Activated naive CD4-positive, alpha-beta T cell treated with anti-CD3 and anti-CD28 coated beads, Interleukin-2, amount 10 ng/mL, durations not matched to agents 7 days and 5 days (primary cell): Measurements from ENCODE around the gene MBP.
"Not testable (repeated sequence)": the region's sequence is repeated elsewhere in the genome, so short reads cannot be mapped to it uniquely, and the experiment has no call there.

ENCODE experiments used
- CTCF ChIA-PET: fragments of 350-600 bp; sonication (Branson Sonifier 250); formaldehyde crosslinking; loops from one replicate; lab custom pipeline; 2021; ENCODE audit warnings: antibody characterized with exemption; lab: Charles Lee
- DNase-seq: peaks from one replicate; pipeline ENCODE4 v3.0.0-alpha.2; 2020
- H3K27ac Mint-ChIP-seq: one replicate; pipeline ENCODE4 v1.8.0; 2021; ENCODE audit warnings: mild to moderate bottlenecking, moderate library complexity, mixed read lengths
- H3K27me3 Mint-ChIP-seq: one replicate; pipeline ENCODE4 v1.8.0; 2021; ENCODE audit warnings: mild to moderate bottlenecking, mixed read lengths
- H3K36me3 Mint-ChIP-seq: one replicate; pipeline ENCODE4 v1.8.0; 2021; ENCODE audit warnings: mixed read lengths
- H3K4me1 Mint-ChIP-seq: one replicate; pipeline ENCODE4 v1.8.0; 2021; ENCODE audit warnings: mixed read lengths
- H3K4me3 Mint-ChIP-seq: one replicate; pipeline ENCODE4 v1.8.0; 2021; ENCODE audit warnings: mild to moderate bottlenecking, moderate library complexity, mixed read lengths
- H3K9me3 Mint-ChIP-seq: one replicate; pipeline ENCODE4 v1.8.0; 2021; ENCODE audit warnings: mixed read lengths

Gene MBP

DNA sequence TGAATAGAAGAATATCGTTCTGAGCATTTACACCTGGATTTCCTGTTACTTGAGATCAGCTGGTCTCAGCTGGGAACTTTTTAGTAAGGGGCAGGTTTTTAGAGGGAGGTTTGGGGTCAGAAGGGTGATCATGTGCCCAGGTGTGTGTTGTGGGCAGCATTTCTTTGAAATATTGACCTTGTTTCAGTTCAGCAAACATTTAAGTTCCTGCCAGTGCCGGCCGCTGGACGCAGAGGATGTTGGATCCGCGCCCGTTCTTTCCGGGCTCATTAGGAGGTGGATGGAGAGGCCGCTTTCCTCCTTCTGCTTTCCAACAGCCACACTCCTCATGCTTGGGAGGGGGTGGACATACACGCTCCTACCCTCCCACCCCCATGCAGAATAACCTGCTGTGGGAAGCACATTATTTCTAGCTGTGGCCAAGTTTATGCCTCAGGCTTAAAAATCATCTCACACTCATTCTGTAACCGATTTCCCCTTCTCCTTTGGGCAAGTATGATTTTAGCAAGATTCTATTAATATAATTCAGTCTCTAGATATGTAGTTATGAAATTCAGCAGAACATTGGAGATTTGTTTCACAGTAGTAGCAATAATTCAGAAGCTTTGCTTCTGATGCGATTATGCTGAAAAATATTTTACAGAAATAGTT lies 178.9 kb downstream of the MBP start:
- Mint-ChIP-seq H3K27ac (no peak overlapping the region), H3K27me3 (no peaks in the 10 kb centered on the region), H3K9me3 (no peaks in the 10 kb centered on the region), H3K4me3 (no peak overlapping the region), H3K36me3 (peaks cover 44% of the 10 kb centered on the region), H3K4me1 (peaks cover 25% of the 10 kb centered on the region)
- CTCF ChIA-PET = interaction anchor here (1.4 kb wide), 1 partner anchor 258 kb away, joined by 3 read pairs; no protein-coding TSS in a partner anchor
- DNase-seq = no peak

DNA sequence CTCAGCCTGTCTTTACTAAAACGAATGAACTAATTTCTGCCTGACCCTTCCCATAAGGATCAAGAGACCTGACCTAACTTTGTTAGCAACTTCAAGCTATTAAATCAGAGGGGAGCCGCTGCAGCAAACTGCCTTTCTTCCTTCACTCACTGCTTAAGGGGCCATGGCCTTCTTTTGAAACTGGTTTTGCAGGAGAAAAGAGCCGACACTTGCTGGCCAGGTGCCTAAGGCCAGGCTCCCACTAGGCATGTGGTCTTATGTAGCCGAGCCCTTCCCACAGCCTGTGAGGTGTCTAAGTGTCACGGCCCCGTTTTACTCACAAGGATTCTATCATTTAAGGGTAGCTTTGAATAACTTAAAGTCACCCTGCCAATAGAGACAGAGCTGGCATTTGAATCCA lies 179.4 kb downstream of the MBP start:
- no peaks in the 10 kb centered on the region for H3K9me3 Mint-ChIP-seq
- CTCF ChIA-PET = interaction anchor here (1.4 kb wide), 1 partner anchor 259 kb away, joined by 3 read pairs; no protein-coding TSS in a partner anchor
- H3K4me3 Mint-ChIP-seq = no peak overlapping the region
- H3K36me3 Mint-ChIP-seq = peaks cover 49% of the 10 kb centered on the region
- no peaks in the 10 kb centered on the region for H3K27me3 Mint-ChIP-seq
- DNase-seq = no peak
- peaks cover 30% of the 10 kb centered on the region for H3K4me1 Mint-ChIP-seq
- H3K27ac Mint-ChIP-seq = no peak overlapping the region

DNA sequence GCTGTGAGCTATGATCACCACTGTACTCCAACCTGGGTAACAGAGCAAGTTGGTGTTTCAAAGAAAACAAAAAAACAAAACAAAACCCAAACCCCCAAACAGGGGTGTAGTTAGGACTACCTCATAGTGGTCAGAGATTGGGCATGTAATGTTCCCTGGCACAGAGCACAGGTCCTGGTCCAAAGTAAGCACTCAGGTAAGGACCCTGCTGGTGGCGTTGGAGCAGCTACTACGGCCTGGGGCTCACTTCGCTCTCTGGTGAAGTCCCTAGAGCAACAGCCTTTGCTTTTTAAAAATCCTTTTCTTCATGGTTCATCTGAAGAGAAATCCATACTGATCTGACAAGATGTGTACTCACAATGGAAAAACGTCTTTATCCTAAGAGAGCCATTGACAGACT lies 179.8 kb downstream of the MBP start:
- no peaks in the 10 kb centered on the region for H3K9me3 Mint-ChIP-seq
- no peak overlapping the region for H3K4me3 Mint-ChIP-seq
- CTCF ChIA-PET = interaction anchor here (1.4 kb wide), 1 partner anchor 259 kb away, joined by 3 read pairs; no protein-coding TSS in a partner anchor
- H3K27ac Mint-ChIP-seq = no peak overlapping the region
- DNase-seq = no peak
- H3K27me3 Mint-ChIP-seq = no peaks in the 10 kb centered on the region
- peaks cover 34% of the 10 kb centered on the region for H3K4me1 Mint-ChIP-seq
- peaks cover 53% of the 10 kb centered on the region for H3K36me3 Mint-ChIP-seq

DNA sequence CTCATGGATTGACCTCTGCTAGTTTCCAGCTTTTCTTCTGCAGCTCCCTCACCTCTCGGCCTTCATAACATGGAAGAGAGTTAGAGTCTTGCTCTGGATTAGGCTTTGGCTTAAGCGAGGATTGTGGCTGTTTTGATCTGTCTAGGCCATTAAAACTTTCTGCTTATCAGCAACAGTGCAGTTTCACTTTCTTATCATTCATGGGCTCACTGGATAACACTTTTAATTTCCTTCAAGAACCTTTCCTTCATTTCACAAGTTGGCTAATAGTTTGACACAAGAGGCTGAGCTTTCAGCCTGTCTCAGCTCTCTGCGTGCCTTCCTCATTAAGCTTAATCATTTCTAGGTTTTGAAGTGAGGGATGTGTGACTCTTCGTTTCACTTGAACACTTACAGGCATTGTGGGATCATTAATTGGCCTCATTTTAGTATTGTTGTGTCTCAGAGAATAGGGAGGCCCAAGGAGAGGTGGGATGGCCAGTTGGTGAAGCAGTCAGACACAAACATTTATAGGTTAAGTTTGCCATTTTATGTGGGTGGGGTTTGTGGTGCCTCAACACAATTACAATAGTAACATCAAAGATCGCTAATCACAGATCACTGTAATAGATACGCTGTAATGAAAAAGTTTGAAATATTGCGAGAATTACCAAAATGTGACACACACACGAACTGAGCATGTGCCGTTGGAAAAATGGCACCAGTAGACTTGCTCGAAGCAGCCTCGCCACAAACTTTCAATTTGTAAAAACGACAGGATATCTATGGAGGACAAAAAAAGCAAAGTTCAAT lies 180.9 kb downstream of the MBP start:
- Mint-ChIP-seq H3K27me3 (no peaks in the 10 kb centered on the region), H3K36me3 (peaks cover 54% of the 10 kb centered on the region), H3K27ac (no peak overlapping the region), H3K4me1 (peaks cover 32% of the 10 kb centered on the region), H3K4me3 (no peak overlapping the region), H3K9me3 (no peaks in the 10 kb centered on the region)
- DNase-seq = no peak
- CTCF ChIA-PET = interaction anchor here (0.6 to 1.1 kb wide), 2 partner anchors 31 to 570 kb away, joined by 3 read pairs; no protein-coding TSS in a partner anchor

DNA sequence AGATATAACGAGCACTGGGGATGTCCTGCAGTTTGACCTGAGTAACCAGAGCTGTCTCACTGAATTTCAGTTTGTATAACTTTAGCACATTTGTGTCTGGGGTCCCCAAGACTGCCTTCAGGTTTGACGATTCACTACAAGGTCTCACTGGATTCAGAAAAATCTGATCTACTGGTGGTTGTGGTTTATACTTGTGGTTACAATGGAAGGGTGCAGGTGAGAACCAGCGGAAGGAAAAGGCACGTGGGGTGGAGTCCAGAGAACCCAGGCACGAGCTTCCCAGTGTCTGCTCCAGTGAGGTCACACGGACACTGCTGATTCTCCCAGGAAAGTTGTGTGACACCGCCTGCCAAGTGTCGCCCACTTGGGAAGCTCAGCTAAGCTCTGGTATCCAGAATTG lies 184.2 kb downstream of the MBP start:
- CTCF ChIA-PET = no interaction called here
- H3K27me3 Mint-ChIP-seq = no peaks in the 10 kb centered on the region
- H3K27ac Mint-ChIP-seq = peak overlapping the region; percentile 21
- H3K36me3 Mint-ChIP-seq = peaks cover 68% of the 10 kb centered on the region
- H3K9me3 Mint-ChIP-seq = no peaks in the 10 kb centered on the region
- peaks cover 32% of the 10 kb centered on the region for H3K4me1 Mint-ChIP-seq
- DNase-seq = no peak
- no peak overlapping the region for H3K4me3 Mint-ChIP-seq

GRCh38 chr18:76944346-76944745 lies 188.2 kb downstream of the MBP start:
- Mint-ChIP-seq H3K36me3 (peaks cover 44% of the 10 kb centered on the region), H3K4me1 (peaks cover 17% of the 10 kb centered on the region)
- H3K27ac Mint-ChIP-seq, CTCF ChIA-PET, DNase-seq, H3K4me3 Mint-ChIP-seq, H3K9me3 Mint-ChIP-seq, H3K27me3 Mint-ChIP-seq: not testable (repeated sequence)

GRCh38 chr18:76943542-76944339 lies 188.8 kb downstream of the MBP start:
- DNase-seq = no peak
- peaks cover 39% of the 10 kb centered on the region for H3K36me3 Mint-ChIP-seq

GRCh38 chr18:76941284-76941683 lies 191.3 kb downstream of the MBP start:
- Mint-ChIP-seq H3K27ac (no peak overlapping the region), H3K27me3 (no peaks in the 10 kb centered on the region), H3K36me3 (peaks cover 31% of the 10 kb centered on the region), H3K9me3 (no peaks in the 10 kb centered on the region), H3K4me1 (no peaks in the 10 kb centered on the region), H3K4me3 (no peak overlapping the region)
- CTCF ChIA-PET = interaction anchor here (0.9 kb wide), 1 partner anchor 139 kb away, joined by 3 read pairs; no protein-coding TSS in a partner anchor
- DNase-seq = no peak

More at GRCh38 chr18:76943542-76944339, 188.8 kb downstream of the MBP start:
- CTCF ChIA-PET = no interaction called here
- Mint-ChIP-seq H3K9me3 (no peaks in the 10 kb centered on the region), H3K27ac (no peak overlapping the region), H3K4me3 (no peak overlapping the region), H3K4me1 (peaks cover 15% of the 10 kb centered on the region), H3K27me3 (no peaks in the 10 kb centered on the region)

- CTCF ChIA-PET = no interaction called here
- H3K4me1 Mint-ChIP-seq = no peaks in the 10 kb centered on the region
- no peaks in the 10 kb centered on the region for H3K27me3 Mint-ChIP-seq
- no peak overlapping the region for H3K27ac Mint-ChIP-seq
- peaks cover 18% of the 10 kb centered on the region for H3K36me3 Mint-ChIP-seq
- H3K9me3 Mint-ChIP-seq = no peaks in the 10 kb centered on the region
- H3K4me3 Mint-ChIP-seq = no peak overlapping the region
- DNase-seq = no peak
Observed at GRCh38 chr18:76938619-76939018, 194.0 kb downstream of the MBP start.

- H3K4me1 Mint-ChIP-seq = no peaks in the 10 kb centered on the region
- CTCF ChIA-PET = no interaction called here
- no peak overlapping the region for H3K4me3 Mint-ChIP-seq
- H3K36me3 Mint-ChIP-seq = peaks cover 17% of the 10 kb centered on the region
- no peaks in the 10 kb centered on the region for H3K9me3 Mint-ChIP-seq
- no peaks in the 10 kb centered on the region for H3K27me3 Mint-ChIP-seq
- DNase-seq = no peak
- no peak overlapping the region for H3K27ac Mint-ChIP-seq
Observed at GRCh38 chr18:76937597-76937996, 195.0 kb downstream of the MBP start.

- H3K27ac Mint-ChIP-seq = no peak overlapping the region
- peaks cover 21% of the 10 kb centered on the region for H3K36me3 Mint-ChIP-seq
- DNase-seq = no peak
- H3K4me1 Mint-ChIP-seq = no peaks in the 10 kb centered on the region
- no peaks in the 10 kb centered on the region for H3K27me3 Mint-ChIP-seq
- H3K4me3 Mint-ChIP-seq = no peak overlapping the region
- no peaks in the 10 kb centered on the region for H3K9me3 Mint-ChIP-seq
- CTCF ChIA-PET = no interaction called here
Observed at GRCh38 chr18:76936877-76937276, 195.7 kb downstream of the MBP start.

GRCh38 chr18:76935722-76936337 lies 196.8 kb downstream of the MBP start:
- Mint-ChIP-seq H3K9me3 (no peaks in the 10 kb centered on the region), H3K27me3 (no peaks in the 10 kb centered on the region), H3K4me3 (no peak overlapping the region), H3K4me1 (no peaks in the 10 kb centered on the region), H3K36me3 (peaks cover 23% of the 10 kb centered on the region), H3K27ac (peak overlapping the region; percentile 34)
- no peak for DNase-seq
- CTCF ChIA-PET = interaction anchor here (1.0 to 1.1 kb wide), 2 partner anchors 47 to 49 kb away, joined by 3 to 5 read pairs; no protein-coding TSS in a partner anchor

- Mint-ChIP-seq H3K36me3 (peaks cover 35% of the 10 kb centered on the region), H3K4me3 (no peak overlapping the region), H3K9me3 (no peaks in the 10 kb centered on the region), H3K27me3 (no peaks in the 10 kb centered on the region), H3K4me1 (no peaks in the 10 kb centered on the region), H3K27ac (no peak overlapping the region)
- CTCF ChIA-PET = interaction anchor here (0.8 to 1.2 kb wide), 4 partner anchors 10 to 129 kb away, joined by 3 to 6 read pairs (median 4); no protein-coding TSS in a partner anchor
- no peak for DNase-seq
Observed at GRCh38 chr18:76932026-76932819, 200.4 kb downstream of the MBP start.
